ENCODE data around the gene KRTAP12-1.

The KRTAP12-1 gene

DNA sequence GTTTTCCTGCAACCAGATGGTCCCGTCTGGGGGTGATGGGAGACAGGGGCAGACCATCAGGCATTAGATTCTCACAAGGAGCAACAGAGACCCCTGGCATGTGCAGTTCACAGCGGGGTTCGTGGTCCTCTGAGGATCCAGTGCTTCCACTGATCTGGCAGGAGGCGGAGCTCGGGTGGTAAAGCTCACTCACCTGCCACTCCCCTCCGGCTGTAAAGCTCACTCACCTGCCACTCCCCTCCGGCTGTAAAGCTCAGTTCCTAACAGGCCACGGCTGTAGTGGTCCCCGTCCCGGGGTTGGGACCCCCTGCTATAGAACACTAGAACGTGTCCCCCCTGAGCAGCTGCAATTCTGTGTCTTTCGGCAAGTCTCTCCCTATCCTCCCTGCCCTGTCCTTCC, 19.6 kb upstream of the KRTAP12-1 start:
- Histone ChIP-seq H3K4me3 (replicated peaks; ENCODE audit: insufficient read depth, low read length) (no peak overlapping the region), H3K27ac (replicated peaks) (no peak overlapping the region), H3K27me3 (ENCODE audit: insufficient read depth, poor library complexity, severe bottlenecking) (peaks cover 33% of the 10 kb centered on the region)
- no peak for DNase-seq (ENCODE audit: low read depth in 1 of 2, low spot score in 1 of 2)
- TF ChIP-seq, protein P1, sequence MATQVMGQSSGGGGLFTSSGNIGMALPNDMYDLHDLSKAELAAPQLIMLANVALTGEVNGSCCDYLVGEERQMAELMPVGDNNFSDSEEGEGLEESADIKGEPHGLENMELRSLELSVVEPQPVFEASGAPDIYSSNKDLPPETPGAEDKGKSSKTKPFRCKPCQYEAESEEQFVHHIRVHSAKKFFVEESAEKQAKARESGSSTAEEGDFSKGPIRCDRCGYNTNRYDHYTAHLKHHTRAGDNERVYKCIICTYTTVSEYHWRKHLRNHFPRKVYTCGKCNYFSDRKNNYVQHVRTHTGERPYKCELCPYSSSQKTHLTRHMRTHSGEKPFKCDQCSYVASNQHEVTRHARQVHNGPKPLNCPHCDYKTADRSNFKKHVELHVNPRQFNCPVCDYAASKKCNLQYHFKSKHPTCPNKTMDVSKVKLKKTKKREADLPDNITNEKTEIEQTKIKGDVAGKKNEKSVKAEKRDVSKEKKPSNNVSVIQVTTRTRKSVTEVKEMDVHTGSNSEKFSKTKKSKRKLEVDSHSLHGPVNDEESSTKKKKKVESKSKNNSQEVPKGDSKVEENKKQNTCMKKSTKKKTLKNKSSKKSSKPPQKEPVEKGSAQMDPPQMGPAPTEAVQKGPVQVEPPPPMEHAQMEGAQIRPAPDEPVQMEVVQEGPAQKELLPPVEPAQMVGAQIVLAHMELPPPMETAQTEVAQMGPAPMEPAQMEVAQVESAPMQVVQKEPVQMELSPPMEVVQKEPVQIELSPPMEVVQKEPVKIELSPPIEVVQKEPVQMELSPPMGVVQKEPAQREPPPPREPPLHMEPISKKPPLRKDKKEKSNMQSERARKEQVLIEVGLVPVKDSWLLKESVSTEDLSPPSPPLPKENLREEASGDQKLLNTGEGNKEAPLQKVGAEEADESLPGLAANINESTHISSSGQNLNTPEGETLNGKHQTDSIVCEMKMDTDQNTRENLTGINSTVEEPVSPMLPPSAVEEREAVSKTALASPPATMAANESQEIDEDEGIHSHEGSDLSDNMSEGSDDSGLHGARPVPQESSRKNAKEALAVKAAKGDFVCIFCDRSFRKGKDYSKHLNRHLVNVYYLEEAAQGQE (IDR thresholded peaks at IDR 0.05; ENCODE audit: insufficient replicate concordance, low read depth) = no peak
- TF ChIP-seq SPI1 (IDR thresholded peaks at IDR 0.05; ENCODE audit: borderline replicate concordance, low read depth) (no peak), GABPA (IDR thresholded peaks at IDR 0.05; ENCODE audit: low read depth) (no peak), POLR2AphosphoS5 (IDR thresholded peaks at IDR 0.05; ENCODE audit: low read depth) (no peak)
- TF ChIP-seq, protein P2, sequence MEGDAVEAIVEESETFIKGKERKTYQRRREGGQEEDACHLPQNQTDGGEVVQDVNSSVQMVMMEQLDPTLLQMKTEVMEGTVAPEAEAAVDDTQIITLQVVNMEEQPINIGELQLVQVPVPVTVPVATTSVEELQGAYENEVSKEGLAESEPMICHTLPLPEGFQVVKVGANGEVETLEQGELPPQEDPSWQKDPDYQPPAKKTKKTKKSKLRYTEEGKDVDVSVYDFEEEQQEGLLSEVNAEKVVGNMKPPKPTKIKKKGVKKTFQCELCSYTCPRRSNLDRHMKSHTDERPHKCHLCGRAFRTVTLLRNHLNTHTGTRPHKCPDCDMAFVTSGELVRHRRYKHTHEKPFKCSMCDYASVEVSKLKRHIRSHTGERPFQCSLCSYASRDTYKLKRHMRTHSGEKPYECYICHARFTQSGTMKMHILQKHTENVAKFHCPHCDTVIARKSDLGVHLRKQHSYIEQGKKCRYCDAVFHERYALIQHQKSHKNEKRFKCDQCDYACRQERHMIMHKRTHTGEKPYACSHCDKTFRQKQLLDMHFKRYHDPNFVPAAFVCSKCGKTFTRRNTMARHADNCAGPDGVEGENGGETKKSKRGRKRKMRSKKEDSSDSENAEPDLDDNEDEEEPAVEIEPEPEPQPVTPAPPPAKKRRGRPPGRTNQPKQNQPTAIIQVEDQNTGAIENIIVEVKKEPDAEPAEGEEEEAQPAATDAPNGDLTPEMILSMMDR (IDR thresholded peaks at IDR 0.05; ENCODE audit: insufficient read depth, low read length) = no peak

DNA sequence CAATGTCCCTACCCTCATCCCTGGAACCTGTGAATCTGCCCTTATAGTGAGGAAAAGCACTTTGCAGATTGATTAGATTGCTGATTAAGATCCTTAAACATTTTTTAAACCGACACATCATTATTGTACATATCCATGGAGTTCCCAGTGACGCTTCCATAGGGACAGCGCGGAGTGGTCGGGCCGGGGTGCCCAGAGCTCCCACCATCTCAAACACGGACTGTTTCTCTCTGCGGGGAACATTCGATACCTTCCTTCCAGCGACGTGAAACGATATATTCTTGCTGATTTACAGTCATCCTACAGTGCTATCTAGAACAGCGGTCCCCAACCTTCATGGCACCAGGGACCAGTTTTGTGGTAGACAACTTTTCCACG, 19.0 kb upstream of the KRTAP12-1 start:
- TF ChIP-seq, protein P1 (IDR thresholded peaks at IDR 0.05; ENCODE audit: insufficient replicate concordance, low read depth) = no peak
- TF ChIP-seq, protein P2 (IDR thresholded peaks at IDR 0.05; ENCODE audit: insufficient read depth, low read length) = no peak
- TF ChIP-seq GABPA (IDR thresholded peaks at IDR 0.05; ENCODE audit: low read depth) (no peak), POLR2AphosphoS5 (IDR thresholded peaks at IDR 0.05; ENCODE audit: low read depth) (no peak), SPI1 (IDR thresholded peaks at IDR 0.05; ENCODE audit: borderline replicate concordance, low read depth) (no peak)
- H3K27ac ChIP-seq (replicated peaks) = no peak overlapping the region
- H3K27me3 ChIP-seq (ENCODE audit: insufficient read depth, poor library complexity, severe bottlenecking) = peaks cover 31% of the 10 kb centered on the region
- DNase-seq (ENCODE audit: low read depth in 1 of 2, low spot score in 1 of 2) = no peak
- H3K4me3 ChIP-seq (replicated peaks; ENCODE audit: insufficient read depth, low read length) = no peak overlapping the region

DNA sequence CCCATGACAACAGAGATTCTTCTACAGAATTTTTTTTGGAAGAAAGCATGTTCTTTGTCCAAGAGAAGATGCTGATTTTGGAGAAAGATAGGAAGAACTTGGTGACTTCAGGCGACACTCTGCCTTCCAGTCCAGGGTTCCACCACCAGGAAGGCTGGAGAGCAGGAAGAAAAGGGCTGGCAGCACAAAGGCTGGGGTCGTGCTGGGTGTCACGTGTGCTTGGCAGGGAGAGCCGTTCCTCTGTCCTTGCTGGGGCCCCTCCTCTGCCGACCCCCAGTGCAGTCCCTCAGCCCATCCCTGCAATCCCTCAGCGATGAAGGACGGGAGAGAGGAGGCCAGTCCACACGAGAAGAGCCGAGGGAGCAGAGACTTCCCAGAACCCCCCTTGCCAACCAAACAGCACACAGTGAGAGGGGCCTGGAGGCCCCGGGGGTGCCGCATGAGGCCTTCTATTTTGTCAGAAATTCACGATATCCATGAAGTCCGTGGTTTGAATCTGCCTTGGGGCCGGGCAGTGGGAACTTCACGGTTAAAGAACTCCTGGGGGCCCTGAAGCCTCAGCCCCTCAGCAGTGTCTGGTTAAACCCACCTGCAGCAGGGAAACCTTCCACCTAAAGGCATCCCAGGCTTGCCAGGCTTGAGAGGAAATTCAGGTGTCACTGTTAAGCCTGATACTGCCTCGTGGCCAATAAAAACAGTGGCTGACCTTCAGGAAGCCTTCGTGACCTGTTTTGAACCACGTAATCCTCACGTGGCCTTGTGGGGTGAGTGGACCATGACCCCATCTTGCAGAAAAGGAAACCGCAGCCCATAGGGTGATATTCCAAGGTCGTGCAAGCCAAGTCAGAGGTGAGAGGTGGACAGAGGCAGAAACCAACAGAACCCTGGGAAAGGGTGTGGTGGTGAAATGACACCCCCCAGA, 18.4 kb upstream of the KRTAP12-1 start:
- peaks cover 34% of the 10 kb centered on the region for H3K27me3 ChIP-seq (ENCODE audit: insufficient read depth, poor library complexity, severe bottlenecking)
- DNase-seq (ENCODE audit: low read depth in 1 of 2, low spot score in 1 of 2) = no peak
- no peak overlapping the region for H3K4me3 ChIP-seq (replicated peaks; ENCODE audit: insufficient read depth, low read length)
- H3K27ac ChIP-seq (replicated peaks) = no peak overlapping the region
- TF ChIP-seq POLR2AphosphoS5 (IDR thresholded peaks at IDR 0.05; ENCODE audit: low read depth) (no peak), GABPA (IDR thresholded peaks at IDR 0.05; ENCODE audit: low read depth) (no peak), SPI1 (IDR thresholded peaks at IDR 0.05; ENCODE audit: borderline replicate concordance, low read depth) (no peak)
- TF ChIP-seq, protein P2 (IDR thresholded peaks at IDR 0.05; ENCODE audit: insufficient read depth, low read length) = no peak
- TF ChIP-seq, protein P1 (IDR thresholded peaks at IDR 0.05; ENCODE audit: insufficient replicate concordance, low read depth) = no peak

Measured in HL-60 (cell line).